G401.6 (cell line): Measurements from ENCODE around the gene LGALS7.
"Not testable (repeated sequence)": the region's sequence is repeated elsewhere in the genome, so short reads cannot be mapped to it uniquely, and the experiment has no call there.

ENCODE experiments used
- FAIRE-seq: peaks from 2 replicates; lab custom pipeline; 2012; peaks lifted over from hg19 to GRCh38; lab: Jason Lieb, UNC

Gene LGALS7

GRCh38 chr19:38799104-38799503 lies 25.8 kb upstream of the LGALS7 start:
- FAIRE-seq, result no peak

GRCh38 chr19:38797781-38798180 lies 24.5 kb upstream of the LGALS7 start:
- FAIRE-seq, result not testable (repeated sequence)

GRCh38 chr19:38796154-38796553 lies 22.8 kb upstream of the LGALS7 start:
- no peak for FAIRE-seq

- no peak for FAIRE-seq
Measured at GRCh38 chr19:38795549-38795948, 22.2 kb upstream of the LGALS7 start.

GRCh38 chr19:38793671-38794070 lies 20.4 kb upstream of the LGALS7 start:
- no peak for FAIRE-seq

GRCh38 chr19:38793177-38793576 lies 19.9 kb upstream of the LGALS7 start:
- FAIRE-seq, result no peak

- FAIRE-seq, result no peak
Measured at GRCh38 chr19:38792250-38793111, 19.2 kb upstream of the LGALS7 start.

- FAIRE-seq, result not testable (repeated sequence)
Measured at GRCh38 chr19:38791451-38792064, 18.2 kb upstream of the LGALS7 start.

GRCh38 chr19:38790507-38791403 lies 17.4 kb upstream of the LGALS7 start:
- not testable (repeated sequence) for FAIRE-seq

- no peak for FAIRE-seq
Measured at GRCh38 chr19:38788478-38789243, 15.3 kb upstream of the LGALS7 start, which contains the start of gene LGALS7B. LGALS7B (plus strand) TSS chr19:38789200; CDS start chr19:38789227, 27 bp downstream.

GRCh38 chr19:38786572-38787265 lies 13.4 kb upstream of the LGALS7 start:
- FAIRE-seq, result no peak

GRCh38 chr19:38786061-38786460 lies 12.7 kb upstream of the LGALS7 start:
- not testable (repeated sequence) for FAIRE-seq

- FAIRE-seq, result no peak
Measured at GRCh38 chr19:38785187-38785699, 11.9 kb upstream of the LGALS7 start.

GRCh38 chr19:38784224-38784623 lies 10.9 kb upstream of the LGALS7 start:
- no peak for FAIRE-seq

- not testable (repeated sequence) for FAIRE-seq
Measured at GRCh38 chr19:38782212-38782611, 8.9 kb upstream of the LGALS7 start.

GRCh38 chr19:38781058-38781457 lies 7.7 kb upstream of the LGALS7 start:
- no peak for FAIRE-seq

- no peak for FAIRE-seq
Measured at GRCh38 chr19:38780443-38780842, 7.1 kb upstream of the LGALS7 start.

- no peak for FAIRE-seq
Measured at GRCh38 chr19:38778733-38779132, 5.4 kb upstream of the LGALS7 start.

- no peak for FAIRE-seq
Measured at GRCh38 chr19:38774181-38774950, 1.0 kb upstream of the LGALS7 start.

GRCh38 chr19:38771569-38771968 lies 1.7 kb downstream of the LGALS7 start:
- FAIRE-seq, result not testable (repeated sequence)
